Ovary (tissue), 3 donors: ENCODE data around the gene THAP9.

ENCODE experiments used
- EP300 ChIP-seq: sonication (generic); formaldehyde crosslinking; IDR thresholded peaks from one replicate; pipeline ENCODE4 v1.6.1; 2017; ENCODE audit warnings: antibody characterized with exemption
- POLR2A ChIP-seq: fragments of 450-650 bp; IDR thresholded peaks from one replicate; pipeline ENCODE4 v1.6.1; 2017; ENCODE audit warnings: antibody characterized with exemption, mild to moderate bottlenecking, moderate library complexity
- TF ChIP-seq, protein P1 (sequence below), 3 donors: fragments of 450-650 bp in 2 of 3; fragments of 200-600 bp in 1 of 3; IDR thresholded peaks; one replicate each; pipeline versions ENCODE4 v1.5.1 to v1.8.0; 2016 to 2022; ENCODE audit warnings: antibody characterized with exemption in 3 of 3, mild to moderate bottlenecking in 1 of 3
- donor health status: DM: no; HTN: no; CAD: no.

DNA sequence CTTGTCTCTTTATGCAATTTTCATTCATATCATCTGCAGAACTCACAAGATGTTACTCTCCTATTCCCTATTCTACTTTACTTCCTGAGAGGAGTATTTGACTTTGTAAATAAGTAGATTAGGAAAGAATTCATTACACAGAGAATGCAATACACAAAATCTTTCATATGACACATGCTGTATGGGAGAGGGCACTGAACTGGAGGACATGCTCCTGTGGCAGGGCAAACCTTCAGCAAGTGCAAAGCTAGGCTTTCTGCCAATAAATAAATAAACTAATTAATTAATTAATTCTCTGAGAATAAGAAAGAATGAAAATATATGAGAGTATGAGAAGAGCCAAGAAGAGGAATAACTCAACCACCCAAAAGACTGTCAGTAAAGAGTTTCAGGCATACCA, 33.9 kb downstream of the THAP9 start:
- TF ChIP-seq, protein P1, sequence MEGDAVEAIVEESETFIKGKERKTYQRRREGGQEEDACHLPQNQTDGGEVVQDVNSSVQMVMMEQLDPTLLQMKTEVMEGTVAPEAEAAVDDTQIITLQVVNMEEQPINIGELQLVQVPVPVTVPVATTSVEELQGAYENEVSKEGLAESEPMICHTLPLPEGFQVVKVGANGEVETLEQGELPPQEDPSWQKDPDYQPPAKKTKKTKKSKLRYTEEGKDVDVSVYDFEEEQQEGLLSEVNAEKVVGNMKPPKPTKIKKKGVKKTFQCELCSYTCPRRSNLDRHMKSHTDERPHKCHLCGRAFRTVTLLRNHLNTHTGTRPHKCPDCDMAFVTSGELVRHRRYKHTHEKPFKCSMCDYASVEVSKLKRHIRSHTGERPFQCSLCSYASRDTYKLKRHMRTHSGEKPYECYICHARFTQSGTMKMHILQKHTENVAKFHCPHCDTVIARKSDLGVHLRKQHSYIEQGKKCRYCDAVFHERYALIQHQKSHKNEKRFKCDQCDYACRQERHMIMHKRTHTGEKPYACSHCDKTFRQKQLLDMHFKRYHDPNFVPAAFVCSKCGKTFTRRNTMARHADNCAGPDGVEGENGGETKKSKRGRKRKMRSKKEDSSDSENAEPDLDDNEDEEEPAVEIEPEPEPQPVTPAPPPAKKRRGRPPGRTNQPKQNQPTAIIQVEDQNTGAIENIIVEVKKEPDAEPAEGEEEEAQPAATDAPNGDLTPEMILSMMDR (IDR thresholded peaks at IDR 0.05), result no peak
- TF ChIP-seq POLR2A (no peak), EP300 (no peak)
